Stomach (tissue), 4 donors: ENCODE measurements around the gene ATP8A2.

ENCODE experiments used
- CTCF ChIP-seq, 7 experiments: fragments of 450-650 bp in 4 of 7; fragments of 200-600 bp in 3 of 7; sonication (generic) in 3 of 7; IDR thresholded peaks; one replicate each; pipeline ENCODE4 v1.5.1; 2016 to 2019; ENCODE audit warnings: antibody characterized with exemption in 7 of 7, control low read depth in 2 of 7, mild to moderate bottlenecking in 1 of 7
- EP300 ChIP-seq: sonication (generic); formaldehyde crosslinking; IDR thresholded peaks from one replicate; pipeline ENCODE4 v1.6.1; 2017; ENCODE audit warnings: antibody characterized with exemption
- POLR2A ChIP-seq, 4 donors: fragments of 450-650 bp; IDR thresholded peaks; one replicate each; pipeline ENCODE4 v1.6.1; 2016; ENCODE audit warnings: antibody characterized with exemption in 4 of 4, control low read depth in 2 of 4, mild to moderate bottlenecking in 1 of 4, moderate library complexity in 1 of 4
- POLR2AphosphoS5 ChIP-seq, 3 donors: sonication (generic); formaldehyde crosslinking; IDR thresholded peaks; one replicate each; pipeline ENCODE4 v1.6.1; 2016; ENCODE audit warnings: antibody characterized with exemption in 3 of 3

GRCh38 chr13:25844559-25845434, 473.0 kb downstream of the ATP8A2 start:
- TF ChIP-seq CTCF (IDR thresholded peaks at IDR 0.05), result no peak
- no peak for TF ChIP-seq POLR2A (IDR thresholded peaks at IDR 0.05)
- no peak for TF ChIP-seq POLR2AphosphoS5 (IDR thresholded peaks at IDR 0.05)
- no peak for TF ChIP-seq EP300
